Stimulated activated memory B cell treated with anti-CD40 and anti-IgM and Interleukin-4, amounts not matched to agents 10 μg/mL and 1 μg/mL and 100 μg/mL, for 72 hours (primary cell): ENCODE data around the gene PATZ1.
"Not testable (repeated sequence)": the region's sequence is repeated elsewhere in the genome, so short reads cannot be mapped to it uniquely, and the experiment has no call there.

Experiments used
- ATAC-seq: fragments of 150-1000 bp; cut with Tn5 transposase; 2 replicates; pipeline ENCODE4 v1.10.0; 2021
- H3K27ac Mint-ChIP-seq: one replicate; pipeline ENCODE4 v1.8.0; 2022; ENCODE audit warnings: mild to moderate bottlenecking, mixed read lengths
- H3K27me3 Mint-ChIP-seq: one replicate; pipeline ENCODE4 v1.8.0; 2022; ENCODE audit warnings: mixed read lengths
- H3K36me3 Mint-ChIP-seq: one replicate; pipeline ENCODE4 v1.8.0; 2022; ENCODE audit warnings: mixed read lengths
- H3K4me1 Mint-ChIP-seq: one replicate; pipeline ENCODE4 v1.8.0; 2022; ENCODE audit warnings: mixed read lengths
- H3K4me3 Mint-ChIP-seq: one replicate; pipeline ENCODE4 v1.8.0; 2022; ENCODE audit warnings: mild to moderate bottlenecking, moderate library complexity, mixed read lengths
- H3K9me3 Mint-ChIP-seq: one replicate; pipeline ENCODE4 v1.8.0; 2022; ENCODE audit warnings: mixed read lengths

Gene PATZ1

DNA sequence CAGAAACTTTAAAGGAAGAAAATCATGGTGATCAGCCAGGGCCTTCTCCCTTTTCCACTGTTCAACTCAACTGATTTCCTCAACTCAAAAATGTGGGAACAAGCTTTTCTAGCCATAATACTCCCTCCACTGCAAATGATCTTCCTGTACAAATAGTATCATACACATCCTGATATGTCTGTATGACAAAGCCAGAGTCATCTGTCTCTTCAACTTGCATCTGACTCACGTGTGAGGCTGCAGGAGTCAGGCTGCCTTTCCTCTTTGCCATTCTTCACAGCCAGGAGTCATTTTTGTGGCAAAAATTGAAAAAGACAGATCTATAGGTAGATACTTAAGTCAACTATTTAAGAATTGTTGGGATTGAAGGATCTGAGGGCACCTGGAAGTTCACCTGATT lies 13.3 kb downstream of the PATZ1 start:
- Mint-ChIP-seq H3K27me3 (no peaks in the 10 kb centered on the region), H3K4me3 (no peak overlapping the region), H3K4me1 (peaks cover 8% of the 10 kb centered on the region), H3K9me3 (no peaks in the 10 kb centered on the region), H3K27ac (no peak overlapping the region), H3K36me3 (peaks cover 70% of the 10 kb centered on the region)
- no peak for ATAC-seq

DNA sequence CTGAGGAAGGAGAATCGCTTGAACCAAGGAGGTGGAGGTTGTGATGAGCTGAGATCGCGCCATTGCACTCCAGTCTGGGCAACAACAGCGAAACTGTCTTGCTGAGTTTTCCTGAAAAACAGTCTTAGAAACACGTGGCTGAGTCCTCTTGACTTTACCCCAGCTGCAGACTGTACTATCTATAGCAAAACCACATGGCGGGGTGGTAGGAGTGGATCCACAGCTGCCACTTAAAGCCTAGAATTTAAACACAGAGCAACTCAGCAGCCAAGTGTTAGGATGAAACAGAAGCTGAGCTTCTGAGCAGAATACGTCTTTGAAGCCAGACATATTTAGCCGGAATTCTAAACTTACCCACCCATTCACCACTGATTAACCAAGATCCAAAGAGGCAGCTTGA lies 14.1 kb downstream of the PATZ1 start:
- no peak overlapping the region for H3K27ac Mint-ChIP-seq
- no peak overlapping the region for H3K4me3 Mint-ChIP-seq
- H3K36me3 Mint-ChIP-seq = peaks cover 75% of the 10 kb centered on the region
- no peaks in the 10 kb centered on the region for H3K9me3 Mint-ChIP-seq
- no peak for ATAC-seq
- peaks cover 8% of the 10 kb centered on the region for H3K4me1 Mint-ChIP-seq
- H3K27me3 Mint-ChIP-seq = no peaks in the 10 kb centered on the region

DNA sequence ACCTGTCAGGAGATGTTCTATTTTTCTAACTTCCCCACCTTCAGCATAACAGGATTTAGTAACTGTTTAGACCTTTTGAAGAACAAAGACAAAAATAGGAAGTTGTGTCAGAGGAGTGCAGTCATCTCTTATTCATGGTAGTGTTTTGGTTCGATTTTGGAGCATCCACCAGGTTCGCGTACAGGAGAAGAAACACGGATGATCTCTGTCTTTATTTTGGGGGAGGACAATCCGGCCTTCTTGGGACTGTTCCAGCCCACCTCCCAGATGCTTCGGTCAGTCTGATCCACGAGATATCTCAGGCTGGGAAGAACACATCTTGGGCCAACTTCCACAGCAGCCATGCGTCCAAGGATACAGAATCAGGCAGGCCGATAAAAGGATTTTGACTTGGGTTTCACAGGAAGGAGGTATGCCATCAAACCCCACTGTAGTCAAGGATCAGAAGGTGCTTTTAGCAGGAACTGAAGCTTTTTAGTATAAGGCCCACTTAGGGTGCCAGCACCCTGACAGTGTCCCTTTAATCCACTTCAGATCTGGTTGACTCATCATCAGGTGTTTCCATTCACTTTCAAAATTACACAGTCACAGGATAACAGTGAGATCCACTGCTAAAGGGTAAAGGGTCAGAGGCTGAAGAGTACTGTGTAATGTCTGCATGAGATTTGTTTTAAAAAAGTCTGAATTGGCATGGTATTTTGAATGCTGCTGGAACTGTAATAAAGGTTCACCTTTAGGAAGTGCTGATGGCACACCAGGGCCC lies 16.5 kb downstream of the PATZ1 start:
- no peaks in the 10 kb centered on the region for H3K27me3 Mint-ChIP-seq
- peak overlapping the region; percentile 46 for H3K27ac Mint-ChIP-seq
- H3K4me3 Mint-ChIP-seq = no peak overlapping the region
- peaks cover 8% of the 10 kb centered on the region for H3K4me1 Mint-ChIP-seq
- H3K36me3 Mint-ChIP-seq = peaks cover 83% of the 10 kb centered on the region
- peak; percentile 57 for ATAC-seq
- H3K9me3 Mint-ChIP-seq = no peaks in the 10 kb centered on the region

DNA sequence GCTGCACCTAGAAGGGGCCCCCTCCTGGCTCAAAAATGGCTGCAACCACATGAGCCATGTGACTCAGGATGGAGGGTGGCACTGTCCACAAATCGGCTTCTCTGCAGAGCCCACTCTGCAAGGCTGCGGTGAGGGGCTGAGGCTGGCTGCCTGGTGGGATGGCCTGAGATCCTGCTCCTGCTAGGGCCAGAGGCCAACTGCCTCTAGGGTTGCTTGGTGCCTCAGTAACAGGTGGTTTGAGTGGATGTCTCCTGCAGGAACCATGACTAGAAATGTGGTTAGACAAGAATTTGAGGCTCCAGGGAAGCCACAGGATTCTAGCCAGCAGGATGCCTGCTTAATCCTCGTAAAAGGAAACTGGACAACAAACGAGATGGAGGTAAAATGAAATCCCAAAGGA lies 17.1 kb downstream of the PATZ1 start:
- Mint-ChIP-seq H3K27me3 (no peaks in the 10 kb centered on the region), H3K4me1 (peaks cover 7% of the 10 kb centered on the region), H3K4me3 (no peak overlapping the region), H3K36me3 (peaks cover 79% of the 10 kb centered on the region), H3K9me3 (no peaks in the 10 kb centered on the region), H3K27ac (no peak overlapping the region)
- no peak for ATAC-seq

DNA sequence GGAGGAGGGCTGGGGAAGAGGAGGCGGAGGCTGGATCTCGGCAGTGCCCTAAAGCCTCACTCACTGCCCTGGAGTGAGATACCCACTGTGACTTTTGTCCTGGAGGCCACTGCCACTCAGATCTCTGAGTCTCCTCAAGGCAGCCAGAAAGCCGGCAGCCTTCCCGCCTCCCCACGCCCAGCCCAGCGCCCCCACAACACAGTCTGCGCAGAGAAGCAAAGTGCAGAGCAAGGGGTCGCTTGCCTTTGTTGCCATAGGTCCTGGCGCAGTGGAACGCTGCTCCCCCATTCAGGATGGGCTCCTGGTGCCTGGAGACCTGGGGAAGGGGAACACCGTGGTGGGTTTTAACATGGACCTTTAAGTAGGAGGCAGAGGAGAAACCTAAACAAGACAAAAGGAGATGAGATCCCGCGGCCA lies 17.6 kb downstream of the PATZ1 start:
- no peaks in the 10 kb centered on the region for H3K9me3 Mint-ChIP-seq
- H3K4me3 Mint-ChIP-seq = no peak overlapping the region
- no peak for ATAC-seq
- no peak overlapping the region for H3K27ac Mint-ChIP-seq
- peaks cover 2% of the 10 kb centered on the region for H3K4me1 Mint-ChIP-seq
- peaks cover 74% of the 10 kb centered on the region for H3K36me3 Mint-ChIP-seq
- H3K27me3 Mint-ChIP-seq = no peaks in the 10 kb centered on the region

DNA sequence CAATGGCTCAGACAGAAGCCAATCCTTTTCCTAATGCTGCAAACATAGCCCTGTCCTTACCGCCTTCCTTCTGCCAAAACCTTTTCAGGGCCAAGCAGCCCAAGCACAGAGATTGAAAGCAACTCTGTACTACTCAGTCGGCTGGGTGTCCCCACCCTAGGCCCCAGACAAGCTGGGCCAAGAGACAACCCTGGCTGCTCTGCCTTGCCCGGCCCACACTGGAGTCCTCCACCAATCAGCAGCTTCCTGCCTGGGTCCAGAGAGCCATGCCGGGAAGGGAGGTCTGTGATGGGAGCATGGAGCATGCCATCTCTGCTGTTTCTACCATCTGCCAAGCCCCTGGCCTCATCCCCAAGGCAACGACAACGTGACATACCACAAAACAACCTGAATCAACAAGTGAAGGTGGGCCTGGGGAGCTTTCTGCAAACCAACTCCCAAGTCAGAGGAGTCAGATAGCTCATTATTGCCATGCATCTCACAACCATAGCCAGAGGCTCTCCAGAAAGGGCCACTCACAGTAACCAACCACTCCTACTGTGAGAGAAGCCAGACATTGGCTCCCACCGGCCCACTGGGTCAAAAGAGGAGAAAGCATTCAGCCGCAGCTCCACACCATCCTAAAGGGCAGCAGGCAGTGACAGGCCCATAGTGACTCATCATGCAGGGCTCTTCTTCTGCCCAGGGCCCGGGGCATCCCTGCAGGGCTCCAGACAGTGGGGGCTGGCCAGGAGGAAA lies 18.2 kb downstream of the PATZ1 start:
- no peaks in the 10 kb centered on the region for H3K27me3 Mint-ChIP-seq
- ATAC-seq = no peak
- peaks cover 74% of the 10 kb centered on the region for H3K36me3 Mint-ChIP-seq
- no peaks in the 10 kb centered on the region for H3K9me3 Mint-ChIP-seq
- H3K4me3 Mint-ChIP-seq = no peak overlapping the region
- H3K27ac Mint-ChIP-seq = no peak overlapping the region
- H3K4me1 Mint-ChIP-seq = no peaks in the 10 kb centered on the region

DNA sequence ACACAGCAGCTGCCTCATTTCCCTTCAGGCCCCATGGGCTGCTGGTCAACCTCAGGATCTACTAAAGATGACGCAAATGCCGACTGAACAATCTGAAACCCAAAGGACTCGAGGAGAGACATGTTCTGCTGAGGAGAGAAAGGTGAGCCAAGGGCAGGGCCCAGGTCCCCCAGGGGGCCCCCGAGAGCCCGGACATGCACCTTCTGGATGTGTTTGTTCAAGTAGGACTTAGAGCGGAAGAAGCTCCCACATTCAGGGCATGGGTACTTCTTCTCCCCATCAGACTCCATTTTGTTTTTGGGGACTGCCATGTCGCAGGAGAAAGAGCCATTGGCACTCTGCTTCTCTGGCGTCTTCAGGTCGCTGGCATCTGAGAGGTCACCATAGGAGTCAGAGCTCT lies 19.3 kb downstream of the PATZ1 start:
- H3K9me3 Mint-ChIP-seq = no peaks in the 10 kb centered on the region
- peaks cover 68% of the 10 kb centered on the region for H3K36me3 Mint-ChIP-seq
- H3K4me1 Mint-ChIP-seq = no peaks in the 10 kb centered on the region
- H3K27me3 Mint-ChIP-seq = no peaks in the 10 kb centered on the region
- H3K27ac Mint-ChIP-seq = no peak overlapping the region
- ATAC-seq = no peak
- H3K4me3 Mint-ChIP-seq = no peak overlapping the region

DNA sequence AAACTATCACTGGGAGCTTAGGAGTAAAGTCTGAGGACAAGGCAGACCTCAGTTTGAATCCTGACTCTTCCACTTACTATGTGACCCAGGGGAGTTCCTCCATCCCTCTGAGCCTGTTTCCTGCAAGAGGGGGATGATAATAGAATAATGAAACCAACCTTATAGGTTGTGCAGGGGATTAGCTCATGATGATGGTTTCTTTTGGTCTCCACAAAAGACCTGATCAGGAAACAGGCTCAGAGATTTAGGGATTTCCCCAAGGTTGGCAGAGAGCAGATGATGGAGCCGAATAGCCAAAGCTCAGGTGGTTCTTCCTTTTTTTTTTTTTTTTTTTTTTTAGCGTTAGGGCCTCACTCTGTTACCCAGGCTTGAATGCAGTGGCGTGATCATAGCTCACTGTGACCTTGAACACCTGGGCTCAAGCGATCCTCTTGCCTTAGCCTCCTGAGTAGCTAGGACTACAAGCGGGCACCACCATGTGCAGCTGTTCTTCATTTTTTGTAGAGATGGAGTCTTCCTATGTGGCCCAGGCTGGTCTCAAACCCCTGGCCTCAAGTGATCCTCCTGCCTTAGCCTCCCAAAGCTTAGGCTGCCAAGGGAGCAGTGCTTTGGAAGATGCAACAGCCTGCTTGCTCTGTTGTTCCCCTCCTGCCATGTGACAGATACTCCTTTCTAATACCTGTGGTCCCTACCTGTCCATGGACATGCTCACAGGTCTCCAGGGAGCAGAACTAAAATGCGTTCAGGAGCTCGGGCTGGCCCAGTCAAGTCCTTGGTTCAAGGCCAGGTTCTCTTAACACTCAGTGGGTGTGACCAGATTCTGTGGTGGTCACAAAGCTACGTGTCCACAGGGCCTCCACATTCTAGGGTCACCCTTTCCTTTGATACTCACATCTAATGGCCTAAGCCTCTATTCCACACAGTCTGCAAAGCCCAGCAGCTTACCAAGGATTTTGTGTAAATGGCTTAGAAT lies 22.3 kb downstream of the PATZ1 start:
- Mint-ChIP-seq H3K27me3 (no peaks in the 10 kb centered on the region), H3K9me3 (no peaks in the 10 kb centered on the region), H3K27ac (no peak overlapping the region), H3K4me3 (no peak overlapping the region), H3K4me1 (no peaks in the 10 kb centered on the region), H3K36me3 (peaks cover 49% of the 10 kb centered on the region)
- no peak for ATAC-seq

DNA sequence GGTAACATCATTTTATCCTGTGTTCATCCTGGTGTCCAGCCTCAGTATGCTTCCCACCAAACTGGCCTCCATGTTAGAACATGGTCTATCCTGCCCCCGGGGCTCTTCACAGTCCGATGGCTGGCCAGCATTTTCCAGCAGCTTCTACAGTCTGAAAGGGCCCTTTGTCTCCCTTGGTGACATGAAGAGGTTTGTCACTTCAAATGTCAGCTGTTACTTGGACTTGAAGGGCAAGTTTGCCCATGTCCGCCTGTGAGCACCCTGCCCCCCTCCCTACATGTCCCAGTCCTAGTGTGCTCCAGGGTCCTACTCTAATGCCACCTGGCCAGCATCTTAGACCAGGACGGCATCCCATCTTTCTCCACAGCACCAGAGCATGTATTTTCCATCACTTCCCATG lies 24.7 kb downstream of the PATZ1 start:
- peaks cover 28% of the 10 kb centered on the region for H3K36me3 Mint-ChIP-seq
- ATAC-seq = no peak
- no peak overlapping the region for H3K27ac Mint-ChIP-seq
- H3K4me3 Mint-ChIP-seq = no peak overlapping the region
- H3K4me1 Mint-ChIP-seq = no peaks in the 10 kb centered on the region
- no peaks in the 10 kb centered on the region for H3K27me3 Mint-ChIP-seq
- no peaks in the 10 kb centered on the region for H3K9me3 Mint-ChIP-seq

DNA sequence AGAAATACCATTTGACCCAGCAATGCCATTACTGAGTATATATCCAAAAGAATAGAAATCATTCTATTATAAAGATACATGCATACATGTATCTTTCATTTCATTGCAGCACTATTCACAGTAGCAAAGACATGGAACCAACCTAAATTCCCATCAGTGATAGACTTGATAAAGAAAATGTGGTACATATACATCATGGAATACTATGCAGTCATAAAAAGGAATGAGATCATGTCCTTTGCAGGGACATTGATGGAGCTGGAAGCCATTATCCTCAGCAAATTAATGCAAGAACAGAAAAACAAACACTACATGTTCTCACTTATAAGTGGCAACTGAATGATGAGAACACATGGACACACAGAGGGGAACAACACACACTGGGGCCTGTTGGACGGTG lies 31.9 kb downstream of the PATZ1 start:
- not testable (repeated sequence) for H3K4me1 Mint-ChIP-seq, ATAC-seq, H3K4me3 Mint-ChIP-seq, H3K27ac Mint-ChIP-seq, H3K27me3 Mint-ChIP-seq, H3K9me3 Mint-ChIP-seq
- H3K36me3 Mint-ChIP-seq = peaks cover 18% of the 10 kb centered on the region

DNA sequence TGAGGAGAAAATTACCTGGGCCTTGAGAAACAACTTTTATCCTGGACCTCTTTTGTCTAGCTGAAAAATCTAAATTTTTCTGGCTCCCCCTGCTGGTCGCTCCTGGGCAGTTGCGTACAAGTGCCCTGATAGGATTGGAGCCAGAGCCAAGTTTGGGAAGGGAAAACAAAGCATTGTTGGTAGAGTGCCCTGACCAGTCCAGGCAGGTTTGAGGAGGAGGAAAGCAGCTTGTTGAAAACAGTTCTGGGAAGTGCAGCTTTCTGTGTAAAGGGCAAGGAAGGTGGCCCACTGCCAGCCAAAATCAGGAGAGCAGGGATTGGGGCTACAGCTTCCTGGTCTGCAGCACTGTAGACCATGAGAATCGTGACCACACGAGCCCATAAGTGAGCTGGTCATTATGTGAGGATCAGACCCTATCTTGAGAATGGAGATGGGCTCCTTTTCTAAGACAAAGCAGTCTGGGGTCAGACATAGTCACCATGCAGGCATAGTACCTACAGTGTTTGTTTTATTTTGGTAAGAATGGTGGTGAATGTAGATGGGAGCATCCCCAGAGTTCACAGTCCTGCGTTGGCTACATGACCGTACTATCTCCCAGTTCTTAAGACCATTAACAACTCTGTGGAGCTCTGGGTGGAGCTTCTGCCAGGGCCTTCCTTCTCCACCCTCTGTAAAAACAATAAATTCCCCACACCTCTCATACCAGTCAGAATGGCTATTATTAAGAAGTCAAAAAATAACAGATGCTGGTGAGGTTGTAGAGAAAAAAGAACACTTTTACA lies 32.6 kb downstream of the PATZ1 start:
- ATAC-seq = peak; percentile 48
- Mint-ChIP-seq H3K9me3 (peaks cover 3% of the 10 kb centered on the region), H3K4me3 (no peak overlapping the region), H3K36me3 (peaks cover 18% of the 10 kb centered on the region), H3K27ac (no peak overlapping the region), H3K4me1 (peaks cover 9% of the 10 kb centered on the region), H3K27me3 (no peaks in the 10 kb centered on the region)

DNA sequence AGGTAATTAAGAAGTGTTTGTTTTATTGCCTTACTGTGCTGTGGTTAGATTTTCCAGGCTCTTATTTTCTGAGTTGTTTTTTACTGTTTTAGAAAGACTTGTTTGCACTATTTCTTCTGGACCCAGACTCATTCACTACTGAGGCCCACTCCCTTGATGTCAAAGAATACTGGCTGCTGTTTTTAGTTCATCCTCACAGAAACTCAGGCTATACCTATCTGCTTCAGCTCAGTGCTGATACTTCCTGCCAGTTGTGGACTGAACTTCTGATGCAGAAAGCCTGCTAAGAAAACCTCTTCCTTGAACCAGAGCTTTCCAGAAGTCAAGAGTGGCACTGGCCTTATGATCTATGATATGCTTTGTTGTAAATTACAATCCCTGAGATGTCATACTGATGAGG lies 38.0 kb downstream of the PATZ1 start:
- peak overlapping the region; percentile 61 for H3K27ac Mint-ChIP-seq
- peaks cover 25% of the 10 kb centered on the region for H3K4me1 Mint-ChIP-seq
- no peaks in the 10 kb centered on the region for H3K9me3 Mint-ChIP-seq
- no peak for ATAC-seq
- no peaks in the 10 kb centered on the region for H3K36me3 Mint-ChIP-seq
- no peaks in the 10 kb centered on the region for H3K27me3 Mint-ChIP-seq
- H3K4me3 Mint-ChIP-seq = no peak overlapping the region

DNA sequence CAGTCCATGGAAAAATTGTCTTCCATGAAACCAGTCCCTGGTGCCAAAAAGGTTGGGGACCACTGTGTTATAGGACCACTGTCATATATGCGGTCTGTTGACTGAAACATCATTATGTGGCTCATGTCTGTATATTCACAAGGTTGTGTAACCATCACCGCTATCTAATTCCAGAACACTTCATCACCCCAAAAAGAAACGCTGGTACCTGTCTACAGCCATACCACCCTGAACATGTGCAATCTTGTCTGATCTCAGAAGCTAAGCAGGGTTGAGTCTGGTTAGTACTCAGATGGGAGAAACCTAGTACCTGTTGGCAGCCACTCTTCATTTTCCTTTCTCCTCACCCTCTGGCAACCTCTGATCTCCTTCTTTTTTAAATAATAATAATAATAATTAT lies 41.0 kb downstream of the PATZ1 start:
- no peak for ATAC-seq
- no peaks in the 10 kb centered on the region for H3K9me3 Mint-ChIP-seq
- no peaks in the 10 kb centered on the region for H3K27me3 Mint-ChIP-seq
- no peak overlapping the region for H3K27ac Mint-ChIP-seq
- H3K4me3 Mint-ChIP-seq = no peak overlapping the region
- H3K4me1 Mint-ChIP-seq = peaks cover 23% of the 10 kb centered on the region
- H3K36me3 Mint-ChIP-seq = no peaks in the 10 kb centered on the region

DNA sequence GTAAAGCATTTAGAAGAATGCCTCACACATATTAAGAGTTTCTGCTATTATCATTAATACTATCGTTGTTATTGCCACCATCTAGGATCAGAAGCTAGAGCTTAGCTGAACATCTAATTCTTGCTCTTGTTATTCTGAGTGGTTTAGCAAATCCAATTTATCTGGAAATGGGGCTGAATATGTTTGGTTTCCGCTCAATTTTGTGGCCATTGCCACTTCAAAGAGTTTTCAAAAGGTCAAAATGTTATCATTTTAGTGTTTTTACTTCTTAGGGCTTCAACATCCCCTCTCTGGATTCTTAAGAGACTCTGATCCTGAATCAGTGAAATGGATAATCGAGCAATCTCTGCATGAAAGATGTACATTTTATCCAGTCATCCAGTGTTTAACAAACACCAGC lies 43.6 kb downstream of the PATZ1 start:
- ATAC-seq = no peak
- Mint-ChIP-seq H3K4me1 (peaks cover 11% of the 10 kb centered on the region), H3K27ac (no peak overlapping the region), H3K9me3 (no peaks in the 10 kb centered on the region), H3K4me3 (no peak overlapping the region), H3K27me3 (no peaks in the 10 kb centered on the region), H3K36me3 (no peaks in the 10 kb centered on the region)

DNA sequence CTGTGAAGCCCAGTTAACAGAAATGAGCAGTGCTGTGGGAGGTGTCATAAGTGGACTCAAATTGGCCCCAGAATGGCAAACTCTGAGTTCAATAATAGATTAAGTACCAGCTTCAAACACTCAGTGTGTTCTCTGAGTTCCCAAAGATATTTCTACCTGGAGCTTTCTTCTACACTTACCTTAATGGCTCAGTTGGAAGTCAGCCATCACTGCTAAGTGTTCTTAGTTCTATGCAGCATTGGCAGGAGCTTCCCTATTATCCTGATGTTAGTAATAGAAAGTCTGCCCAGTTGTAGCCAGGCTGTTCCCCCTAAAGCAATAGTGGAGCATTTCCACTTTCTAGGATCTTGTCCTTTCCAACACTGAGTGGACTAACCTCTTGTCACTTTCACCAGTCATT lies 44.1 kb downstream of the PATZ1 start:
- Mint-ChIP-seq H3K4me3 (no peak overlapping the region), H3K4me1 (peaks cover 9% of the 10 kb centered on the region), H3K36me3 (no peaks in the 10 kb centered on the region), H3K9me3 (no peaks in the 10 kb centered on the region), H3K27me3 (no peaks in the 10 kb centered on the region), H3K27ac (no peak overlapping the region)
- ATAC-seq = no peak
